ENCODE measurements around the gene HHIPL1. TPM values are rescaled to one million over a fixed set of nuclear protein-coding genes. Genes with fewer than 3 reads are reported as not detected.

The HHIPL1 gene
- total RNA-seq, 6 donors from 2014 or later, result 0.61 to 2.2 (median 1.3) TPM

GRCh38 chr14:99598774-99599173, 46.2 kb upstream of the HHIPL1 start:
- H3K4me1 ChIP-seq, result peaks cover 73 to 95% (median 82%) of the 10 kb centered on the region in 4 donors
- peak overlapping the region in 3 of 4 donors; percentile 26 to 88 (median 32) for H3K27ac ChIP-seq
- 77 to 78% methylated on average over 3 of the region's 3 CpGs for WGBS, 2 donors

DNA sequence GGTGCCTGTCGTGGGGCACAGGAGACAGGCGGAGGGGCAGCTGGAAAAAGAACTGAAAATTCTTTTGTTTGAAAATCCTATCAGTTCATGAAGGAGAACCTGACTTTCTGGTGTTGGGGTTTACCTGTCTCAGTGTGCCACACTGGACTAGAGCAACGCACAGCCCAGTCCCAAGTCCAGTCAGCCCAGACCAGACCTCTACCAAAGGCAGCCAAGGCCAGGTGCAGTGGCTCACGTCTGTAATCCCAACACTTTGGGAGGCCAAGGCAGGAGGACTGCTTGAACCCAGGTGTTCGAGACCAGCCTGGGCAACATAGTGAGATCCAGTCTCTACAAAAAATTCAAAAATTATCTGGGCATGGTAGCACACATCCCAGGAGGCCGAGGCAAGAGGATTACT, 45.5 kb upstream of the HHIPL1 start:
- H3K4me1 ChIP-seq, result peaks cover 69 to 89% (median 76%) of the 10 kb centered on the region in 4 donors
- ATAC-seq (ENCODE audit: low FRiP score in 2 of 2), result no peak

More at GRCh38 chr14:99598774-99599173, 46.2 kb upstream of the HHIPL1 start:
- H3K27me3 ChIP-seq, result peaks cover 0 to 5% (median 0%) of the 10 kb centered on the region in 4 donors
- no peak overlapping the region for H3K4me3 ChIP-seq
- no peaks in the 10 kb centered on the region for H3K36me3 ChIP-seq
- DNase-seq (no peak), ATAC-seq (ENCODE audit: low FRiP score in 2 of 2) (no peak)
- TF ChIP-seq POLR2A (IDR thresholded peaks at IDR 0.05) (no peak), POLR2AphosphoS5 (IDR thresholded peaks at IDR 0.05) (no peak)
- no peaks in the 10 kb centered on the region for H3K9me3 ChIP-seq

DNA sequence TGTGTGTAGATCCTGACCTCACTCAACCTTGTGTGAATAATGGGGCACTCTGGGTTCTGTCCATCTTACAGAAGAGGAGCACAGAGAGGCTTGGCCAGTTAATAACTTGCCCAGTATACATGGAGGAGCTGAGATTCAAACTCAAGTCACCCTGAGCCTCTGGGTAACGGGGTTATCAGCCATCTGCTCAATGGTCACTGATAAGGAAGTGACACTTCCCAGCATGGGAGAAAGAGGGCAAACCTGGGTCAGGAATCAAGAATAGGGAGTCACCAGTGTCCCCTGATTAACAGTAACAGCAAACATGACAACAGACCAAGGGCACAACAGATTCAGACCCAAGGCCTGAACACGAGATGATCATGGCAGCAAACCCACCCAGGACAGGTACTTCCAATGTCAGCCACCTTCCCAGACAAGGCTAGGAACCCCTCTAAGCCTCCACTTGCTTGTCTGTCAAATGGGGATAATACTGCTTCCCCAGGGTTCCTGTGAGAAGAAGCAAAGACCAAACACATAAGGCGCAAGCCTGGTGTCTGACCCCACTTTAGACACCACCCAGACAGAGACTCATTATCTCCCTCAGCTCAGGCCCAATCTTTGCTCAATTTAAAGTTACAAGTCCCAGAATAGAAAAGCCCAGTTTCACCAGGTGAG, 44.6 kb upstream of the HHIPL1 start:
- Histone ChIP-seq H3K27ac (peak overlapping the region; percentile 5 to 79 (median 72)), H3K36me3 (no peaks in the 10 kb centered on the region), H3K27me3 (peaks cover 0 to 12% (median 0%) of the 10 kb centered on the region in 4 donors), H3K4me3 (no peak overlapping the region), H3K4me1 (peaks cover 64 to 88% (median 69%) of the 10 kb centered on the region in 4 donors), H3K9me3 (no peaks in the 10 kb centered on the region)
- WGBS, 2 donors, result 53 to 63% methylated on average over 2 to 3 of the region's 3 CpGs
- no peak for ATAC-seq (ENCODE audit: low FRiP score in 2 of 2)
- TF ChIP-seq POLR2A (IDR thresholded peaks at IDR 0.05) (no peak), EP300 (IDR thresholded peaks at IDR 0.05) (no peak), CTCF (IDR thresholded peaks at IDR 0.05) (no peak), POLR2AphosphoS5 (IDR thresholded peaks at IDR 0.05) (no peak)
- no peak for DNase-seq

More for the DNA sequence above, 45.5 kb upstream of the HHIPL1 start:
- Histone ChIP-seq H3K27ac (peak overlapping the region in 3 of 4 donors; percentile 13 to 88 (median 32)), H3K4me3 (no peak overlapping the region), H3K36me3 (no peaks in the 10 kb centered on the region), H3K9me3 (no peaks in the 10 kb centered on the region), H3K27me3 (peaks cover 0 to 5% (median 0%) of the 10 kb centered on the region in 4 donors)
- no peak for TF ChIP-seq CTCF (IDR thresholded peaks at IDR 0.05)
- WGBS, 2 donors, result 82 to 85% methylated on average over 6 of the region's 6 CpGs
- DNase-seq, result no peak

DNA sequence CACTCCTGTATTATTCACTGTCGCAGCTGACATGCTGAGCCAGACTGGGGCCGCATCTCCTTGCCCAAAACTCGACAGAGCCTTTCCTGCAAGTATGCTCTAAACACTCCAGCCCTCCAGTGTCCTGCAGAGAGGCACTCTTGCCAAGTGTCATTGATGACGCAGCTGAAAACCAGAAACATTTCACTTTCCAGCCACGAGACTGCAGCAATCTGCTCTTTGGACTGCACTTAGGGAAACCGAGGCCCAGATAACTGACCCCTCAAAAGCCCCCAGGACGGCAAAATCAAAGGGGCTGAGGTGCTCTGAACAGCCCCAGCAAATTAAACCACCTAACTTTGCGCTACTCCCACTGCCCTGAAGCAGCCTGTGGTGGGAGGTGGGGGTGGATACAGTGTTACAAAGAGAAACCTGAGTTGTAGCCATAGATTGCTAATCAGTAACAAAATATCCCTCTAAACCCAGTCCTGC, 43.5 kb upstream of the HHIPL1 start:
- DNase-seq (peak in 1 of 2 donors; percentile 74), ATAC-seq (ENCODE audit: low FRiP score in 2 of 2) (no peak)
- Histone ChIP-seq H3K4me3 (peak overlapping the region in 3 of 4 donors; percentile 86 to 92 (median 90)), H3K9me3 (no peaks in the 10 kb centered on the region), H3K36me3 (no peaks in the 10 kb centered on the region), H3K27ac (peak overlapping the region; percentile 67 to 79 (median 72)), H3K27me3 (peaks cover 0 to 13% (median 0%) of the 10 kb centered on the region in 4 donors), H3K4me1 (peaks cover 57 to 82% (median 65%) of the 10 kb centered on the region in 4 donors)
- TF ChIP-seq POLR2A (IDR thresholded peaks at IDR 0.05), result peak in 1 of 4 donors; percentile 21
- TF ChIP-seq EP300 (IDR thresholded peaks at IDR 0.05), result peak in 3 of 4 donors; percentile 23 to 67 (median 35)
- peak; percentile 31 to 62 for TF ChIP-seq POLR2AphosphoS5 (IDR thresholded peaks at IDR 0.05)
- peak in 1 of 6 experiments; percentile 19 for TF ChIP-seq CTCF (IDR thresholded peaks at IDR 0.05)
- WGBS, 2 donors, result 62 to 63% methylated on average over 6 to 8 of the region's 8 CpGs

DNA sequence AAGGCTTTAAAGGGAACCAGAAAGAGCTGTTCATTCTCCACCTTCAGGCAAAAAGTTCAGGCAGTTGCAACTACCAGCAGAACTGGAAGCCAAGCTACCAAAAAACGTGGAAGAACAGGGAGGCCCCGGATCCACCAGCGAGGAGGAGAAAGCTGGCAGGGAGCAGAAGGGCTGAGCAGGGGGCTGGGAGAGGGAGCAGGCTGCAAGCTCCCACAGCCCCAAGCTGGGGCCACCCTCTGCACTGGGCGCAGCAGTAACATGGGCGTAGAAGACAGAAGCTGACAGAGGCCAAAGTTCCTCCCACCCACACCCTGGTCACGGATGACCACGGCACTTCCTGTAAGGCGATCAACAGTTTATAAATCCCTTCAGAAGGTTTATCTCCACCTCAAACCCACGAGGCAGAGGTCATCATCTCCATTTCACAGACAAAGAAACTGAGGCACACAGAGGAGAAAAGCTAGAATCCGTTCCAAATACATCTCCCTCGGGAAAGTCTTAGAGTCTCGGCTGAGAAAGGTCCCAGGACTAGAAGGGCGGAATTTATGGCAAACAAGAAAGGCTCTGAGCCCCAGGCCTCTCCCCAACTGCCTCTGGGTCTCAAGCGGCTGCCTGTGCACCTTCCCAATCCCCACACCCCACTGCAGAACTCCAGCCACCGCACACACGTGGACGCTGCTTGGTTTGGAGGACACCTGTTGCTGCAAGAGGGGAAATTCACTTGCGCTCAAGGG, 42.7 kb upstream of the HHIPL1 start:
- Histone ChIP-seq H3K36me3 (no peaks in the 10 kb centered on the region), H3K4me1 (peaks cover 51 to 74% (median 57%) of the 10 kb centered on the region in 4 donors), H3K9me3 (no peaks in the 10 kb centered on the region), H3K27me3 (peaks cover 0 to 13% (median 0%) of the 10 kb centered on the region in 4 donors), H3K27ac (peak overlapping the region; percentile 67 to 79 (median 72)), H3K4me3 (peak overlapping the region in 3 of 4 donors; percentile 86 to 92 (median 90))
- DNase-seq (peak in 1 of 2 donors; percentile 70), ATAC-seq (ENCODE audit: low FRiP score in 2 of 2) (no peak)
- 28 to 41% methylated on average over 18 of the region's 18 CpGs for WGBS, 2 donors
- TF ChIP-seq POLR2AphosphoS5 (IDR thresholded peaks at IDR 0.05), result peak in 1 of 2 donors; percentile 38
- no peak for TF ChIP-seq EP300 (IDR thresholded peaks at IDR 0.05)
- TF ChIP-seq CTCF (IDR thresholded peaks at IDR 0.05), result no peak
- no peak for TF ChIP-seq POLR2A (IDR thresholded peaks at IDR 0.05)
